Astrocyte (in vitro differentiated cells and primary cell): ENCODE measurements around the gene SLC6A19.

ENCODE experiments used
- EZH2 ChIP-seq: IDR thresholded peaks from 2 replicates; pipeline ENCODE4 v1.6.1; 2012; ENCODE audit warnings: mild to moderate bottlenecking, low read length, inconsistent platforms; ENCODE audit not compliant: insufficient read depth
- TF ChIP-seq, protein P1 (sequence below): IDR thresholded peaks from 2 replicates; pipeline ENCODE4 v1.5.1; 2011; ENCODE audit warnings: low read depth, mild to moderate bottlenecking, inconsistent platforms, low read length, moderate library complexity; ENCODE audit not compliant: insufficient read depth

DNA sequence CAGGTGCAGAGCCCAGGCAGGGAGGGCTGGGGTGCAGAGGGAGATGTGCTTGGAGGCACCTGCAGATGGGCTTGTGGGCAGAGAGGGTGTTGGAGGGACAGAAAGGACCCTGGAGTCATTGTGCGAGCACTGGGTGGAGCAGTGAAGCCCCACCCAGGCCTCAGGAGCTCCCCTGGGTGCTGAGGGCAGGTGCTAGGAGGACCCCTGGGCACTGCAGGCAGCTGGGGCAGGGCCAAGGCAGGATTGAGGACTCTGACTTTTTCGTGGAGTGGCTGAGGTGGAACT, 13.5 kb downstream of the SLC6A19 start:
- TF ChIP-seq, protein P1, sequence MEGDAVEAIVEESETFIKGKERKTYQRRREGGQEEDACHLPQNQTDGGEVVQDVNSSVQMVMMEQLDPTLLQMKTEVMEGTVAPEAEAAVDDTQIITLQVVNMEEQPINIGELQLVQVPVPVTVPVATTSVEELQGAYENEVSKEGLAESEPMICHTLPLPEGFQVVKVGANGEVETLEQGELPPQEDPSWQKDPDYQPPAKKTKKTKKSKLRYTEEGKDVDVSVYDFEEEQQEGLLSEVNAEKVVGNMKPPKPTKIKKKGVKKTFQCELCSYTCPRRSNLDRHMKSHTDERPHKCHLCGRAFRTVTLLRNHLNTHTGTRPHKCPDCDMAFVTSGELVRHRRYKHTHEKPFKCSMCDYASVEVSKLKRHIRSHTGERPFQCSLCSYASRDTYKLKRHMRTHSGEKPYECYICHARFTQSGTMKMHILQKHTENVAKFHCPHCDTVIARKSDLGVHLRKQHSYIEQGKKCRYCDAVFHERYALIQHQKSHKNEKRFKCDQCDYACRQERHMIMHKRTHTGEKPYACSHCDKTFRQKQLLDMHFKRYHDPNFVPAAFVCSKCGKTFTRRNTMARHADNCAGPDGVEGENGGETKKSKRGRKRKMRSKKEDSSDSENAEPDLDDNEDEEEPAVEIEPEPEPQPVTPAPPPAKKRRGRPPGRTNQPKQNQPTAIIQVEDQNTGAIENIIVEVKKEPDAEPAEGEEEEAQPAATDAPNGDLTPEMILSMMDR: no peak
- no peak for TF ChIP-seq EZH2
